C4-2B (cell line): ENCODE data around the gene ZNF557.

Experiments used
- H3K27ac ChIP-seq: fragments of 450-650 bp; 2 replicates; pipeline ENCODE4 v1.5.1; 2017
- ZFX ChIP-seq: fragments of 450-650 bp; IDR thresholded peaks from 2 replicates; pipeline ENCODE4 v1.6.1; 2017
- TF ChIP-seq, protein P1 (sequence below): fragments of 450-650 bp; conservative IDR thresholded peaks from 2 replicates; pipeline ENCODE4 v1.5.1; 2017; ENCODE audit warnings: mild to moderate bottlenecking

The ZNF557 gene

DNA sequence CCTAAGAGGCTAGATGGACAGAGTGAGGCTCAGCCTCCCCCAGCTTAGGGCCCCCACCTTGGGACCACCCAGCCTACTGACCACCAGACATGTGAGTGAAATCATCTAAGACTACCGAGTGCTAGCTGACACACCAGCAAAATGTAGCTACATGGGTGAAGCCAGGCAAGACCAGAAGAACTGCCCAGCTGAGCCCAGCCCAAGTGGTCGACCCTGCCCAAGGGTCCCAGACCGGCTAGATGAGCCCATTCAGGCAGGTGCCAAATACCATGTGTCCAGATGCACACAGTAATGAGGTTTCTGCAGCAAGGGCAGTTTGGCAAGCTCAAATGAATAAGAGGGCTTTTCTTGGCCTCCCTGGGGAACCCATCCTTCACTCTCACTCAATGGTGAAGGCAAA is 56.6 kb downstream of the ZNF557 start:
- TF ChIP-seq ZFX, result no peak
- TF ChIP-seq, protein P1, sequence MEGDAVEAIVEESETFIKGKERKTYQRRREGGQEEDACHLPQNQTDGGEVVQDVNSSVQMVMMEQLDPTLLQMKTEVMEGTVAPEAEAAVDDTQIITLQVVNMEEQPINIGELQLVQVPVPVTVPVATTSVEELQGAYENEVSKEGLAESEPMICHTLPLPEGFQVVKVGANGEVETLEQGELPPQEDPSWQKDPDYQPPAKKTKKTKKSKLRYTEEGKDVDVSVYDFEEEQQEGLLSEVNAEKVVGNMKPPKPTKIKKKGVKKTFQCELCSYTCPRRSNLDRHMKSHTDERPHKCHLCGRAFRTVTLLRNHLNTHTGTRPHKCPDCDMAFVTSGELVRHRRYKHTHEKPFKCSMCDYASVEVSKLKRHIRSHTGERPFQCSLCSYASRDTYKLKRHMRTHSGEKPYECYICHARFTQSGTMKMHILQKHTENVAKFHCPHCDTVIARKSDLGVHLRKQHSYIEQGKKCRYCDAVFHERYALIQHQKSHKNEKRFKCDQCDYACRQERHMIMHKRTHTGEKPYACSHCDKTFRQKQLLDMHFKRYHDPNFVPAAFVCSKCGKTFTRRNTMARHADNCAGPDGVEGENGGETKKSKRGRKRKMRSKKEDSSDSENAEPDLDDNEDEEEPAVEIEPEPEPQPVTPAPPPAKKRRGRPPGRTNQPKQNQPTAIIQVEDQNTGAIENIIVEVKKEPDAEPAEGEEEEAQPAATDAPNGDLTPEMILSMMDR, result no peak

DNA sequence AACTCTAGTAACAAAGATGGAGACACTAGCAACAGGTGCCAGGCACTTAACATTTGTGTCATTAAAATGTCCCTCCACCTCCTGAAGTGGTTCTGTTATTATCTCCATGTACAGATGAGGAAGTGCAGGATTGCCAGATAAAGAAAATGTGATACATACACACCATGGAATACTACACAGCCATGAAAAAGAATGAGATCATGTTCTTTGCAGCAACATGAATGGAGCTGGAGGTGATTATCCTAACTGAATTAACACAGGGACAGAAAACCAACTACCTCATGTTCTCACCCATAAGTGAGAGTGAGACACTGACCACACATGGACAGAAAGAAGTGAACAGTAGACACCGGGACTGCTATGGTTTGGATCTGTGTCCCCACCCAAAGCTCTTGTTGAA is 60.5 kb downstream of the ZNF557 start:
- TF ChIP-seq, protein P1, result no peak
- no peak for TF ChIP-seq ZFX
- H3K27ac ChIP-seq, result no peak overlapping the region

More for the DNA sequence above, 56.6 kb downstream of the ZNF557 start:
- H3K27ac ChIP-seq, result no peak overlapping the region

DNA sequence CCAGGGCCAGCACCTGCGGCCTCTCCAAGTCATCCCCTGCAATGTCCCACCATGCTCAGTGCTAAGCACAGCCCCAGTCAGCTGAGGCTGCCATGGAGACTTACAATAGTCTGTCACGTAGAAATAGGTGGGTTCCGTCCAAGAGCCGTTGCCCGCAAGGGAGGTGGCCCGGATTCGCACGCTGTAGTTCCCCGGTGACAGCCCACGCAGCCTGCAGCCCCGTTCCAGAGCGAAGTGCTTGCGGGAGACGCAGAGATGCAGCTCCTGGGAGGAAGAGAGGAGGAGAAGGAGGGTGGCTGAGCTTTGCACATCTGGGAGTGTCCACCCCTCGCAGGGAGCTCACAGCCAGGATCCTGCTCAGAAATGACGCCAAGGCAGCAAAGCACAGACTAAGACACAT is 62.6 kb downstream of the ZNF557 start:
- no peak for TF ChIP-seq ZFX
- TF ChIP-seq, protein P1, result no peak
- H3K27ac ChIP-seq, result no peak overlapping the region

DNA sequence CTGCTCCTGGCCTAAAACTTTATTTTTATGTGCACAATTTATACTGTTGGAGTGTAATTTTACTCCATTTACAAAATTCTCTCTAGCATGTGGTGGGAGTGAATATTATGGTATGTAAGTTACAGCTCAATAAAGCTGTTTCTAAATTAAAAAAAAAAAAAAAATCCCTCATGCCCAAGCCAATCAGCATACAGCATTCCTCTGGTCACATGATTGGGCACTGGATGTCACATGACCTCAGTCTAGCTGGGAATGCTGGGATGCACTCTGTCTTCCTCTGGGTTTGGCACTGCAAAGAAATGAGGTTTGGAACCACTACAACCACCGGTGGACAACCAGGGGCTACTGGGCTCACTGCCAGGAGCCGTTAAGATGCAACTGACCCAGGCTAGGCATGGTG is 67.6 kb downstream of the ZNF557 start:
- H3K27ac ChIP-seq, result no peak overlapping the region
- TF ChIP-seq, protein P1, result no peak
- TF ChIP-seq ZFX, result no peak
